GM12878 (cell line): ENCODE measurements around the gene EXD3. TPM values are rescaled to one million over a fixed set of nuclear protein-coding genes. Genes with fewer than 3 reads are reported as not detected.
A peak's percentile ranks its signal among the peaks of the same experiment; 100 is the strongest.

Source experiments
- BCL3 ChIP-seq: IDR thresholded peaks from 2 replicates; pipeline ENCODE4 v1.6.1; 2011; ENCODE audit warnings: borderline replicate concordance, low read depth, mild to moderate bottlenecking, moderate library complexity, low read length; ENCODE audit not compliant: insufficient read depth, poor library complexity, severe bottlenecking
- CREM ChIP-seq: IDR thresholded peaks from 2 replicates; pipeline ENCODE4 v1.6.1; 2014; ENCODE audit warnings: antibody characterized with exemption, low read depth
- FOXM1 ChIP-seq: IDR thresholded peaks from 2 replicates; pipeline ENCODE4 v1.6.1; 2012; ENCODE audit warnings: low read depth, mild to moderate bottlenecking, inconsistent platforms, low read length, moderate library complexity
- HDAC2 ChIP-seq: fragments of 200-600 bp; sonication (generic); IDR thresholded peaks from 2 replicates; pipeline ENCODE4 v1.6.1; 2017
- IKZF2 ChIP-seq, 2 experiments: fragments of 450-650 bp; IDR thresholded peaks; 2 replicates each; pipeline ENCODE4 v1.6.1; 2017; ENCODE audit warnings: mild to moderate bottlenecking in 2 of 2, moderate library complexity in 2 of 2
- KAT2A ChIP-seq: conservative IDR thresholded peaks from 2 replicates; pipeline ENCODE4 v1.6.1; 2011; ENCODE audit warnings: low read depth, low read length; ENCODE audit not compliant: control insufficient read depth
- KLF5 ChIP-seq: fragments of 450-650 bp; IDR thresholded peaks from 2 replicates; pipeline ENCODE4 v1.6.1; 2014; ENCODE audit warnings: mild to moderate bottlenecking; ENCODE audit not compliant: partially characterized antibody
- MAX ChIP-seq: IDR thresholded peaks from 2 replicates; pipeline ENCODE4 v1.6.1; 2012; ENCODE audit warnings: low read depth, low read length, improper control_type of control experiment
- POLR2AphosphoS5 ChIP-seq: IDR thresholded peaks from 2 replicates; pipeline ENCODE4 v1.6.1; 2011; ENCODE audit warnings: mild to moderate bottlenecking, low read length, inconsistent platforms
- PRDM15 ChIP-seq: fragments of 450-650 bp; formaldehyde crosslinking; IDR thresholded peaks from 2 replicates; pipeline ENCODE4 v1.4.0; 2020; ENCODE audit warnings: mild to moderate bottlenecking, moderate library complexity
- RAD21 ChIP-seq: IDR thresholded peaks from 2 replicates; pipeline ENCODE4 v1.6.1; 2011; ENCODE audit warnings: mild to moderate bottlenecking, low read depth, low read length, moderate library complexity; ENCODE audit not compliant: insufficient read depth
- RBBP5 ChIP-seq: fragments of 200-600 bp; sonication (generic); conservative IDR thresholded peaks from 2 replicates; pipeline ENCODE4 v1.6.1; 2016
- SP1 ChIP-seq: IDR thresholded peaks from one replicate; pipeline ENCODE4 v1.6.1; 2011; ENCODE audit warnings: low read depth, low read length
- SUPT20H ChIP-seq: IDR thresholded peaks from 2 replicates; pipeline ENCODE4 v1.6.1; 2011; ENCODE audit warnings: low read depth, mild to moderate bottlenecking, low read length, moderate library complexity, borderline replicate concordance; ENCODE audit not compliant: control insufficient read depth
- SUZ12 ChIP-seq: fragments of 200-600 bp; sonication (generic); IDR thresholded peaks from one replicate; pipeline ENCODE4 v1.6.1; 2018; ENCODE audit warnings: antibody characterized with exemption, mild to moderate bottlenecking; ENCODE audit not compliant: unreplicated experiment
- TARDBP ChIP-seq: IDR thresholded peaks from 2 replicates; pipeline ENCODE4 v1.6.1; 2016; ENCODE audit warnings: borderline replicate concordance
- TBL1XR1 ChIP-seq: IDR thresholded peaks from 2 replicates; pipeline ENCODE4 v1.6.1; 2012; ENCODE audit warnings: low read depth, low read length, improper control_type of control experiment
- TCF3 ChIP-seq: IDR thresholded peaks from 2 replicates; pipeline ENCODE4 v1.6.1; 2012; ENCODE audit warnings: low read depth, mild to moderate bottlenecking, low read length, borderline replicate concordance; ENCODE audit not compliant: insufficient read depth
- ZNF217 ChIP-seq: fragments of 450-650 bp; IDR thresholded peaks from 2 replicates; pipeline ENCODE4 v1.6.1; 2017; ENCODE audit warnings: antibody characterized with exemption, mild to moderate bottlenecking
- ZSCAN29 ChIP-seq: fragments of 450-650 bp; IDR thresholded peaks from 2 replicates; pipeline ENCODE4 v1.6.1; 2017; ENCODE audit warnings: mild to moderate bottlenecking, moderate library complexity
- polyA plus RNA-seq, 11 experiments: library from polyadenylated mRNA; depleted of rRNA in 4 of 11; unstranded in 6 of 11; stranded (reverse) in 5 of 11; fragments of >200 nt; fragmentation: Nextera tagmentation in 4 of 11; fragmentation: Illumina TruSeq in 1 of 11; extraction: Ambion mirVana in 4 of 11; extraction: Trizol in 1 of 11; gene quantifications; 1 replicate in 1 of 11; 2 replicates in 10 of 11; pipeline versions ENCODE4 v1.2.1 to v1.2.3, GENCODE V29; 2011 to 2016; ENCODE audit warnings: inconsistent platforms in 2 of 11, missing spikeins in 2 of 11, low read depth in 1 of 11
- total RNA-seq, 4 experiments: library from RNA; depleted of rRNA in 3 of 4; stranded (reverse); fragments of >200 nt in 3 of 4; fragmentation: Illumina TruSeq in 1 of 4; extraction: Trizol in 1 of 4; gene quantifications; 2 replicates each; pipeline versions ENCODE4 v1.2.1 to v1.2.3, GENCODE V29; 2013 to 2021

The EXD3 gene
- total and polyA plus RNA-seq, 10 of the 15 experiments (the other 5 are each of a cell fraction or from before 2014, with no cell fraction given), result 0.21 to 7.1 (median 3.6) TPM

GRCh38 chr9:137302118-137302448 is 120.9 kb downstream of the EXD3 start, which contains the start of gene NRARP (continued):
- TF ChIP-seq MAX (no peak), KLF5 (no peak), POLR2AphosphoS5 (peak; percentile 82), HDAC2 (no peak), BCL3 (no peak), TCF3 (no peak), RAD21 (0 out of 2 replicates have a peak, but pooled peaks have one; percentile 1), SUPT20H (no peak), TARDBP (no peak), FOXM1 (no peak), SP1 (peak; percentile 34), KAT2A (no peak), PRDM15 (CRISPR knock-in tag) (no peak), RBBP5 (no peak), TBL1XR1 (no peak), CREM (0 out of 2 replicates have a peak, but pooled peaks have one; percentile 12), ZNF217 (no peak), SUZ12 (no peak), ZSCAN29 (no peak), IKZF2 (IDR thresholded peaks at IDR 0.05) (no peak)
- TF ChIP-seq, all 136 proteins: peak for 19
